ENCODE data around the gene SFT2D1.

DNA sequence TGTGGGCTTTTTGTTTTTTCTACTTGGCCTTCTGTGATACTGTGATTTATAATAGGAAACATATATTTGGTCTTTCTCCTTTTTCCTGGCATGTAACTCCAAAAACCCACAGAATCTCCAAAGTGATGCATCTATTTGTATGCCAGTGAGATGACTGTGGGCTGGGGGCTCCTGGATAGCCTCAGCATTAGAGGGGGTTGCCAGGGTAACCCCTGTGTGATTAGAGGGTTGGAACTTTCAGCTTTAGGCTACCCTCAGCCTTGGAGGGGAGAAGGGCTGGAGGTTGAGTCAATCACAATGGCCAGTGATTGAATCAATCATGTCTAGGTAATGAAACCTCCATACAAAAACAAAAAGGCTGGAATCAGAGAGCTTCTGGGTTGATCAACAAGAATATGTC, 10.6 kb upstream of the SFT2D1 start:
- TF ChIP-seq, protein P1, sequence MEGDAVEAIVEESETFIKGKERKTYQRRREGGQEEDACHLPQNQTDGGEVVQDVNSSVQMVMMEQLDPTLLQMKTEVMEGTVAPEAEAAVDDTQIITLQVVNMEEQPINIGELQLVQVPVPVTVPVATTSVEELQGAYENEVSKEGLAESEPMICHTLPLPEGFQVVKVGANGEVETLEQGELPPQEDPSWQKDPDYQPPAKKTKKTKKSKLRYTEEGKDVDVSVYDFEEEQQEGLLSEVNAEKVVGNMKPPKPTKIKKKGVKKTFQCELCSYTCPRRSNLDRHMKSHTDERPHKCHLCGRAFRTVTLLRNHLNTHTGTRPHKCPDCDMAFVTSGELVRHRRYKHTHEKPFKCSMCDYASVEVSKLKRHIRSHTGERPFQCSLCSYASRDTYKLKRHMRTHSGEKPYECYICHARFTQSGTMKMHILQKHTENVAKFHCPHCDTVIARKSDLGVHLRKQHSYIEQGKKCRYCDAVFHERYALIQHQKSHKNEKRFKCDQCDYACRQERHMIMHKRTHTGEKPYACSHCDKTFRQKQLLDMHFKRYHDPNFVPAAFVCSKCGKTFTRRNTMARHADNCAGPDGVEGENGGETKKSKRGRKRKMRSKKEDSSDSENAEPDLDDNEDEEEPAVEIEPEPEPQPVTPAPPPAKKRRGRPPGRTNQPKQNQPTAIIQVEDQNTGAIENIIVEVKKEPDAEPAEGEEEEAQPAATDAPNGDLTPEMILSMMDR (IDR thresholded peaks at IDR 0.05 in 2 of 3, conservative IDR thresholded peaks at IDR 0.05 in 1 of 3; ENCODE audit: borderline replicate concordance in 1 of 3, insufficient read depth in 1 of 3, low read depth in 2 of 3, low read length in 2 of 3), result no peak
- no peak for TF ChIP-seq EGR1 (IDR thresholded peaks at IDR 0.05; ENCODE audit: low read depth)
- no peak for TF ChIP-seq EZH2 (IDR thresholded peaks at IDR 0.05)
- no peak for TF ChIP-seq POLR2A (IDR thresholded peaks at IDR 0.05; ENCODE audit: borderline replicate concordance, extremely low read depth, insufficient read depth, insufficient read length)
- no peak for TF ChIP-seq EZH2phosphoT487 (IDR thresholded peaks at IDR 0.05; ENCODE audit: borderline replicate concordance)

All from HCT116 (cell line).